Chondrocyte (in vitro differentiated cells): ENCODE results near the gene FAXDC2. TPM values are rescaled to one million over a fixed set of nuclear protein-coding genes. Genes with fewer than 3 reads are reported as not detected.

Source experiments
- DNase-seq: peaks from one replicate; pipeline ENCODE4 v3.0.0; 2021; ENCODE audit warnings: mixed read lengths, low spot score
- H3K27ac Mint-ChIP-seq: one replicate; pipeline ENCODE4 v1.8.0; 2021; ENCODE audit warnings: mild to moderate bottlenecking, moderate library complexity, mixed read lengths; ENCODE audit not compliant: unreplicated experiment
- H3K27me3 Mint-ChIP-seq: 2 replicates; pipeline ENCODE4 v1.8.0; 2021; ENCODE audit warnings: low read depth, mixed read lengths
- H3K36me3 Mint-ChIP-seq: 2 replicates; pipeline ENCODE4 v1.8.0; 2021; ENCODE audit warnings: low read depth, mixed read lengths
- H3K4me1 Mint-ChIP-seq: 2 replicates; pipeline ENCODE4 v1.8.0; 2021; ENCODE audit warnings: low read depth, mild to moderate bottlenecking, mixed read lengths
- H3K4me3 Mint-ChIP-seq: one replicate; pipeline ENCODE4 v1.8.0; 2021; ENCODE audit warnings: mild to moderate bottlenecking, moderate library complexity, mixed read lengths; ENCODE audit not compliant: unreplicated experiment
- H3K9me3 Mint-ChIP-seq: 2 replicates; pipeline ENCODE4 v1.8.0; 2021; ENCODE audit warnings: low read depth, mixed read lengths
- CTCF ChIP-seq: fragments of 200-600 bp; sonication (generic); IDR thresholded peaks from 2 replicates; pipeline ENCODE4 v1.5.0; 2021; ENCODE audit warnings: antibody characterized with exemption, mild to moderate bottlenecking, moderate library complexity
- total RNA-seq: library from RNA; stranded (reverse); gene quantifications from 3 replicates; pipeline ENCODE4 v1.2.1, GENCODE V29; 2021

Gene FAXDC2
- total RNA-seq, 1 donor from 2014 or later, result 2.3 TPM

GRCh38 chr5:154860765-154861164, 10.4 kb upstream of the FAXDC2 start:
- peak overlapping the region; percentile 99 for H3K27ac Mint-ChIP-seq
- peaks cover 49% of the 10 kb centered on the region for H3K4me1 Mint-ChIP-seq
- TF ChIP-seq CTCF, result no peak
- no peak for DNase-seq
- no peaks in the 10 kb centered on the region for H3K27me3 Mint-ChIP-seq
- H3K36me3 Mint-ChIP-seq, result peaks cover 7% of the 10 kb centered on the region
- H3K9me3 Mint-ChIP-seq, result no peaks in the 10 kb centered on the region
- H3K4me3 Mint-ChIP-seq, result peak overlapping the region; percentile 77

- Mint-ChIP-seq H3K36me3 (peaks cover 3% of the 10 kb centered on the region), H3K4me1 (peaks cover 44% of the 10 kb centered on the region), H3K27ac (peak overlapping the region; percentile 99), H3K4me3 (peak overlapping the region; percentile 77), H3K9me3 (no peaks in the 10 kb centered on the region), H3K27me3 (no peaks in the 10 kb centered on the region)
- TF ChIP-seq CTCF, result no peak
- DNase-seq, result no peak
Observed at GRCh38 chr5:154860123-154860522, 9.7 kb upstream of the FAXDC2 start.

GRCh38 chr5:154858972-154859871, 8.8 kb upstream of the FAXDC2 start:
- Mint-ChIP-seq H3K27ac (peak overlapping the region; percentile 99), H3K9me3 (no peaks in the 10 kb centered on the region), H3K4me3 (peak overlapping the region; percentile 77), H3K4me1 (peaks cover 43% of the 10 kb centered on the region), H3K36me3 (peaks cover 2% of the 10 kb centered on the region), H3K27me3 (no peaks in the 10 kb centered on the region)
- no peak for TF ChIP-seq CTCF
- no peak for DNase-seq

- peak within 1 kb of the TSS; percentile 77 for H3K4me3 Mint-ChIP-seq
- H3K27me3 Mint-ChIP-seq, result no peaks in the 10 kb centered on the region
- H3K9me3 Mint-ChIP-seq, result no peaks in the 10 kb centered on the region
- peaks cover 43% of the 10 kb centered on the region for H3K4me1 Mint-ChIP-seq
- H3K36me3 Mint-ChIP-seq, result peaks cover 2% of the 10 kb centered on the region
- DNase-seq, result peak; percentile 100
- no peak for TF ChIP-seq CTCF
- H3K27ac Mint-ChIP-seq, result peak within 1 kb of the TSS; percentile 99
Observed at GRCh38 chr5:154858297-154858971, 8.0 kb upstream of the FAXDC2 start, which contains the start of gene CNOT8. Gene CNOT8 (plus strand): TSS chr5:154858627. CDS start chr5:154863279, 4,652 bp downstream.

GRCh38 chr5:154857530-154858296, 7.3 kb upstream of the FAXDC2 start:
- Mint-ChIP-seq H3K4me1 (peaks cover 42% of the 10 kb centered on the region), H3K27me3 (no peaks in the 10 kb centered on the region)

More at GRCh38 chr5:154857530-154858296, 7.3 kb upstream of the FAXDC2 start:
- H3K9me3 Mint-ChIP-seq, result no peaks in the 10 kb centered on the region
- peak; percentile 98 for DNase-seq
- peak overlapping the region; percentile 77 for H3K4me3 Mint-ChIP-seq
- peak; percentile 57 for TF ChIP-seq CTCF
- peaks cover under 1% of the 10 kb centered on the region for H3K36me3 Mint-ChIP-seq
- H3K27ac Mint-ChIP-seq, result peak overlapping the region; percentile 99
